ENCODE data around the gene TCF7L2. TPM values are rescaled to one million over a fixed set of nuclear protein-coding genes. Genes with fewer than 3 reads are reported as not detected.
A peak's percentile ranks its signal among the peaks of the same experiment; 100 is the strongest.

The TCF7L2 gene
- total RNA-seq, 2 donors from 2014 or later: 9.1 to 25.7 TPM

GRCh38 chr10:113138937-113139585 lies 189.0 kb downstream of the TCF7L2 start:
- 83 to 90% methylated on average over 4 of the region's 4 CpGs for WGBS, 2 donors
- ATAC-seq: no peak
- Histone ChIP-seq H3K27ac (no peak overlapping the region), H3K27me3 (no peaks in the 10 kb centered on the region), H3K4me3 (no peak overlapping the region), H3K9me3 (no peaks in the 10 kb centered on the region), H3K4me1 (peaks cover 7% of the 10 kb centered on the region), H3K36me3 (replicated peaks in 1 of 2; ENCODE audit: insufficient read depth in 1 of 2, low read depth in 2 of 2) (peaks cover 0 to 4% of the 10 kb centered on the region in 2 donors)
- intact Hi-C loops (cut with DNase I): loop anchor here (10.0 kb wide), 1 partner anchor 424 kb away; no protein-coding TSS in a partner anchor
- no peak for DNase-seq
- TF ChIP-seq CTCF (IDR thresholded peaks at IDR 0.05) (no peak), POLR2A (IDR thresholded peaks at IDR 0.05) (no peak)

GRCh38 chr10:113139699-113140098 lies 189.7 kb downstream of the TCF7L2 start:
- TF ChIP-seq POLR2A (IDR thresholded peaks at IDR 0.05) (no peak), CTCF (IDR thresholded peaks at IDR 0.05) (peak in 1 of 7 experiments; percentile 9)
- Histone ChIP-seq H3K27ac (no peak overlapping the region), H3K27me3 (no peaks in the 10 kb centered on the region)

GRCh38 chr10:113140143-113141011 lies 190.3 kb downstream of the TCF7L2 start:
- Histone ChIP-seq H3K9me3 (no peaks in the 10 kb centered on the region), H3K4me1 (peaks cover 6% of the 10 kb centered on the region), H3K27me3 (no peaks in the 10 kb centered on the region), H3K4me3 (no peak overlapping the region), H3K36me3 (replicated peaks in 1 of 2; ENCODE audit: insufficient read depth in 1 of 2, low read depth in 2 of 2) (peaks cover 0 to 4% of the 10 kb centered on the region in 2 donors), H3K27ac (no peak overlapping the region)
- DNase-seq (no peak), ATAC-seq (no peak)
- TF ChIP-seq CTCF (IDR thresholded peaks at IDR 0.05): no peak
- TF ChIP-seq POLR2A (IDR thresholded peaks at IDR 0.05): no peak
- WGBS, 2 donors: 91 to 92% methylated on average over 9 to 10 of the region's 10 CpGs
- intact Hi-C loops (cut with DNase I): no loop called here

More at GRCh38 chr10:113139699-113140098, 189.7 kb downstream of the TCF7L2 start:
- H3K4me1 ChIP-seq: peaks cover 6% of the 10 kb centered on the region
- H3K36me3 ChIP-seq (replicated peaks in 1 of 2; ENCODE audit: insufficient read depth in 1 of 2, low read depth in 2 of 2): peaks cover 0 to 4% of the 10 kb centered on the region in 2 donors
- intact Hi-C loops (cut with DNase I): loop anchor here (10.0 kb wide), 1 partner anchor 425 kb away; no protein-coding TSS in a partner anchor
- DNase-seq (no peak), ATAC-seq (no peak)
- no peak overlapping the region for H3K4me3 ChIP-seq
- WGBS, 2 donors: 66 to 68% methylated on average over 2 of the region's 2 CpGs
- H3K9me3 ChIP-seq: no peaks in the 10 kb centered on the region

GRCh38 chr10:113142601-113143362 lies 192.7 kb downstream of the TCF7L2 start:
- Histone ChIP-seq H3K4me3 (no peak overlapping the region), H3K4me1 (peaks cover 6% of the 10 kb centered on the region), H3K36me3 (replicated peaks in 1 of 2; ENCODE audit: insufficient read depth in 1 of 2, low read depth in 2 of 2) (peaks cover 0 to 9% of the 10 kb centered on the region in 2 donors), H3K27ac (no peak overlapping the region), H3K9me3 (no peaks in the 10 kb centered on the region), H3K27me3 (no peaks in the 10 kb centered on the region)
- ATAC-seq: no peak
- no peak for DNase-seq
- intact Hi-C loops (cut with DNase I): no loop called here
- 71 to 77% methylated on average over 21 to 22 of the region's 22 CpGs for WGBS, 2 donors
- TF ChIP-seq CTCF (IDR thresholded peaks at IDR 0.05): no peak
- TF ChIP-seq POLR2A (IDR thresholded peaks at IDR 0.05): no peak

All from body of pancreas (tissue), 4 donors.